HEK293 (cell line): ENCODE measurements around the gene CREM.

ENCODE experiments used
- SP3 ChIP-seq: fragments of 450-650 bp; formaldehyde crosslinking; IDR thresholded peaks from 2 replicates; pipeline ENCODE4 v1.5.1; 2016; ENCODE audit warnings: missing biosample characterization, missing genetic modification characterization
- ZBTB8A ChIP-seq: fragments of 450-650 bp; formaldehyde crosslinking; IDR thresholded peaks from 2 replicates; pipeline ENCODE4 v1.5.1; 2016; ENCODE audit warnings: missing biosample characterization, missing genetic modification characterization
- ZNF501 ChIP-seq: fragments of 450-650 bp; formaldehyde crosslinking; IDR thresholded peaks from 2 replicates; pipeline ENCODE4 v1.5.1; 2016; ENCODE audit warnings: missing biosample characterization, missing genetic modification characterization
- TF ChIP-seq, protein P1 (sequence below): fragments of 450-650 bp; formaldehyde crosslinking; IDR thresholded peaks from 2 replicates; pipeline ENCODE4 v1.5.1; 2016; ENCODE audit warnings: missing biosample characterization, missing genetic modification characterization, borderline replicate concordance
- TF ChIP-seq, protein P2 (sequence below): fragments of 450-650 bp; formaldehyde crosslinking; IDR thresholded peaks from 2 replicates; pipeline ENCODE4 v1.5.1; 2016; ENCODE audit warnings: missing biosample characterization, missing genetic modification characterization
- TF ChIP-seq, protein P3 (sequence below): fragments of 450-650 bp; formaldehyde crosslinking; IDR thresholded peaks from 2 replicates; pipeline ENCODE4 v1.5.1; 2016; ENCODE audit warnings: missing biosample characterization, missing genetic modification characterization

DNA sequence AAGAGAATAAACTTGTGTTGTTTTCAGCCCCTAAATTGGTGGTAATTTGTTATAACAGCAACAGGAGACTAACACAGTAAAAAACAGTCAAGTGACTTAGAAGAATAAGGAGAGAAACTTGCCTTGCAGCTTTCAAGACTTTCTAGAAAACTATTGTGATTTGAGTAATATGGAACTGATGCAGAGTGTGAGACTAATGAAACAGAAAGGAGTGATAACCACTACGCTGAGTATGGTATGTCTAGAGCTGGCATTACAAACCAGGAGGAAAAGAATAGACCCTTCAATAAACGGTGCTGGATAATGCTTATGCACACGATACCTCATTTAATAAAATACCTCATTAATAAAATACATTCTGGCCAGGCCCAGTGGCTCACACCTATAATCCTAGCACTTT, 99.9 kb downstream of the CREM start:
- TF ChIP-seq, protein P1, sequence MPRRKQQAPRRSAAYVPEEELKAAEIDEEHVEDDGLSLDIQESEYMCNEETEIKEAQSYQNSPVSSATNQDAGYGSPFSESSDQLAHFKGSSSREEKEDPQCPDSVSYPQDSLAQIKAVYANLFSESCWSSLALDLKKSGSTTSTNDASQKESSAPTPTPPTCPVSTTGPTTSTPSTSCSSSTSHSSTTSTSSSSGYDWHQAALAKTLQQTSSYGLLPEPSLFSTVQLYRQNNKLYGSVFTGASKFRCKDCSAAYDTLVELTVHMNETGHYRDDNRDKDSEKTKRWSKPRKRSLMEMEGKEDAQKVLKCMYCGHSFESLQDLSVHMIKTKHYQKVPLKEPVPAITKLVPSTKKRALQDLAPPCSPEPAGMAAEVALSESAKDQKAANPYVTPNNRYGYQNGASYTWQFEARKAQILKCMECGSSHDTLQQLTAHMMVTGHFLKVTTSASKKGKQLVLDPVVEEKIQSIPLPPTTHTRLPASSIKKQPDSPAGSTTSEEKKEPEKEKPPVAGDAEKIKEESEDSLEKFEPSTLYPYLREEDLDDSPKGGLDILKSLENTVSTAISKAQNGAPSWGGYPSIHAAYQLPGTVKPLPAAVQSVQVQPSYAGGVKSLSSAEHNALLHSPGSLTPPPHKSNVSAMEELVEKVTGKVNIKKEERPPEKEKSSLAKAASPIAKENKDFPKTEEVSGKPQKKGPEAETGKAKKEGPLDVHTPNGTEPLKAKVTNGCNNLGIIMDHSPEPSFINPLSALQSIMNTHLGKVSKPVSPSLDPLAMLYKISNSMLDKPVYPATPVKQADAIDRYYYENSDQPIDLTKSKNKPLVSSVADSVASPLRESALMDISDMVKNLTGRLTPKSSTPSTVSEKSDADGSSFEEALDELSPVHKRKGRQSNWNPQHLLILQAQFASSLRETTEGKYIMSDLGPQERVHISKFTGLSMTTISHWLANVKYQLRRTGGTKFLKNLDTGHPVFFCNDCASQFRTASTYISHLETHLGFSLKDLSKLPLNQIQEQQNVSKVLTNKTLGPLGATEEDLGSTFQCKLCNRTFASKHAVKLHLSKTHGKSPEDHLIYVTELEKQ (tag by site-specific recombination), result no peak
- TF ChIP-seq, protein P2, sequence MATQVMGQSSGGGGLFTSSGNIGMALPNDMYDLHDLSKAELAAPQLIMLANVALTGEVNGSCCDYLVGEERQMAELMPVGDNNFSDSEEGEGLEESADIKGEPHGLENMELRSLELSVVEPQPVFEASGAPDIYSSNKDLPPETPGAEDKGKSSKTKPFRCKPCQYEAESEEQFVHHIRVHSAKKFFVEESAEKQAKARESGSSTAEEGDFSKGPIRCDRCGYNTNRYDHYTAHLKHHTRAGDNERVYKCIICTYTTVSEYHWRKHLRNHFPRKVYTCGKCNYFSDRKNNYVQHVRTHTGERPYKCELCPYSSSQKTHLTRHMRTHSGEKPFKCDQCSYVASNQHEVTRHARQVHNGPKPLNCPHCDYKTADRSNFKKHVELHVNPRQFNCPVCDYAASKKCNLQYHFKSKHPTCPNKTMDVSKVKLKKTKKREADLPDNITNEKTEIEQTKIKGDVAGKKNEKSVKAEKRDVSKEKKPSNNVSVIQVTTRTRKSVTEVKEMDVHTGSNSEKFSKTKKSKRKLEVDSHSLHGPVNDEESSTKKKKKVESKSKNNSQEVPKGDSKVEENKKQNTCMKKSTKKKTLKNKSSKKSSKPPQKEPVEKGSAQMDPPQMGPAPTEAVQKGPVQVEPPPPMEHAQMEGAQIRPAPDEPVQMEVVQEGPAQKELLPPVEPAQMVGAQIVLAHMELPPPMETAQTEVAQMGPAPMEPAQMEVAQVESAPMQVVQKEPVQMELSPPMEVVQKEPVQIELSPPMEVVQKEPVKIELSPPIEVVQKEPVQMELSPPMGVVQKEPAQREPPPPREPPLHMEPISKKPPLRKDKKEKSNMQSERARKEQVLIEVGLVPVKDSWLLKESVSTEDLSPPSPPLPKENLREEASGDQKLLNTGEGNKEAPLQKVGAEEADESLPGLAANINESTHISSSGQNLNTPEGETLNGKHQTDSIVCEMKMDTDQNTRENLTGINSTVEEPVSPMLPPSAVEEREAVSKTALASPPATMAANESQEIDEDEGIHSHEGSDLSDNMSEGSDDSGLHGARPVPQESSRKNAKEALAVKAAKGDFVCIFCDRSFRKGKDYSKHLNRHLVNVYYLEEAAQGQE (tag by site-specific recombination), result no peak
- no peak for TF ChIP-seq ZNF501
- TF ChIP-seq, protein P3, sequence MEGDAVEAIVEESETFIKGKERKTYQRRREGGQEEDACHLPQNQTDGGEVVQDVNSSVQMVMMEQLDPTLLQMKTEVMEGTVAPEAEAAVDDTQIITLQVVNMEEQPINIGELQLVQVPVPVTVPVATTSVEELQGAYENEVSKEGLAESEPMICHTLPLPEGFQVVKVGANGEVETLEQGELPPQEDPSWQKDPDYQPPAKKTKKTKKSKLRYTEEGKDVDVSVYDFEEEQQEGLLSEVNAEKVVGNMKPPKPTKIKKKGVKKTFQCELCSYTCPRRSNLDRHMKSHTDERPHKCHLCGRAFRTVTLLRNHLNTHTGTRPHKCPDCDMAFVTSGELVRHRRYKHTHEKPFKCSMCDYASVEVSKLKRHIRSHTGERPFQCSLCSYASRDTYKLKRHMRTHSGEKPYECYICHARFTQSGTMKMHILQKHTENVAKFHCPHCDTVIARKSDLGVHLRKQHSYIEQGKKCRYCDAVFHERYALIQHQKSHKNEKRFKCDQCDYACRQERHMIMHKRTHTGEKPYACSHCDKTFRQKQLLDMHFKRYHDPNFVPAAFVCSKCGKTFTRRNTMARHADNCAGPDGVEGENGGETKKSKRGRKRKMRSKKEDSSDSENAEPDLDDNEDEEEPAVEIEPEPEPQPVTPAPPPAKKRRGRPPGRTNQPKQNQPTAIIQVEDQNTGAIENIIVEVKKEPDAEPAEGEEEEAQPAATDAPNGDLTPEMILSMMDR, result no peak
- no peak for TF ChIP-seq SP3 (tag by site-specific recombination)
- no peak for TF ChIP-seq ZBTB8A (tag by site-specific recombination)
